Measurements from ENCODE around the gene ZNF335.

ZNF335 gene

GRCh38 chr20:45950330-45950646 is 21.7 kb downstream of the ZNF335 start:
- no peak for DNase-seq

- DNase-seq, result no peak
Measured at GRCh38 chr20:45949542-45950329, 22.3 kb downstream of the ZNF335 start.

GRCh38 chr20:45948742-45949541 is 23.1 kb downstream of the ZNF335 start:
- no peak for DNase-seq

- no peak for DNase-seq
Measured at GRCh38 chr20:45948261-45948733, 23.7 kb downstream of the ZNF335 start.

GRCh38 chr20:45947110-45947866 is 24.7 kb downstream of the ZNF335 start:
- no peak for DNase-seq

GRCh38 chr20:45946149-45946970 is 25.6 kb downstream of the ZNF335 start:
- DNase-seq, result no peak

GRCh38 chr20:45945678-45946148 is 26.3 kb downstream of the ZNF335 start:
- DNase-seq, result no peak

GRCh38 chr20:45944965-45945677 is 26.9 kb downstream of the ZNF335 start:
- DNase-seq, result no peak

- no peak for DNase-seq
Measured at GRCh38 chr20:45944151-45944964, 27.6 kb downstream of the ZNF335 start.

GRCh38 chr20:45943613-45944012 is 28.4 kb downstream of the ZNF335 start:
- no peak for DNase-seq

- no peak for DNase-seq
Measured at GRCh38 chr20:45940469-45940868, 31.5 kb downstream of the ZNF335 start.

GRCh38 chr20:45940053-45940452 is 31.9 kb downstream of the ZNF335 start:
- no peak for DNase-seq

- DNase-seq, result no peak
Measured at GRCh38 chr20:45938727-45939438, 33.1 kb downstream of the ZNF335 start.

GRCh38 chr20:45937765-45938164 is 34.2 kb downstream of the ZNF335 start:
- DNase-seq, result no peak

GRCh38 chr20:45935416-45936046 is 36.5 kb downstream of the ZNF335 start:
- DNase-seq, result no peak

GRCh38 chr20:45934586-45935415 is 37.2 kb downstream of the ZNF335 start, which contains the start of gene PCIF1:
Gene PCIF1, plus strand, starts transcription at chr20:45934683. Its CDS starts 4,317 bp downstream, at chr20:45939000.
- DNase-seq, result peak; percentile 96 to 97

- DNase-seq, result peak; percentile 75 to 80
Measured at GRCh38 chr20:45934046-45934585, 37.9 kb downstream of the ZNF335 start.
